Right atrium auricular region (tissue), 2 donors: ENCODE results near the gene TUSC2. TPM values are rescaled to one million over a fixed set of nuclear protein-coding genes. Genes with fewer than 3 reads are reported as not detected.

Experiments used
- DNase-seq: peaks from one replicate; pipeline ENCODE4 v3.0.0-alpha.2; 2019; ENCODE audit warnings: low spot score
- H3K27ac ChIP-seq, 2 donors: fragments of 200-600 bp; sonication (generic); 1 replicate in 1 of 2; 2 replicates in 1 of 2; pipeline ENCODE4 v1.5.1; 2016 to 2019
- H3K27me3 ChIP-seq, 2 donors: fragments of 200-600 bp; sonication (generic); one replicate each; pipeline versions ENCODE4 v1.5.1 to v1.6.0; 2017 to 2019
- H3K36me3 ChIP-seq: fragments of 200-600 bp; sonication (generic); one replicate; pipeline ENCODE4 v1.5.1; 2016
- H3K4me1 ChIP-seq, 2 donors: fragments of 200-600 bp; sonication (generic); one replicate each; pipeline versions ENCODE4 v1.5.1 to v1.6.0; 2017 to 2019
- H3K4me3 ChIP-seq, 2 donors: fragments of 200-600 bp; sonication (generic); 1 replicate in 1 of 2; 2 replicates in 1 of 2; pipeline ENCODE4 v1.5.1; 2017 to 2019; ENCODE audit warnings: mild to moderate bottlenecking in 1 of 2, moderate library complexity in 1 of 2
- H3K9me3 ChIP-seq, 2 donors: fragments of 200-600 bp; sonication (generic); one replicate each; pipeline ENCODE4 v1.5.1; 2019
- CTCF ChIP-seq, 2 donors: fragments of 200-600 bp; sonication (generic); IDR thresholded peaks; one replicate each; pipeline ENCODE4 v1.5.1; 2019; ENCODE audit warnings: antibody characterized with exemption in 2 of 2
- total RNA-seq, 2 donors: library from RNA; depleted of rRNA; stranded (reverse); fragments of >200 nt; gene quantifications; one replicate each; pipeline ENCODE4 v1.1.0, GENCODE V29; 2016

TUSC2 gene
- total RNA-seq, 2 donors from 2014 or later, result 23.4 to 29.6 TPM

- no peak for DNase-seq
- no peak for TF ChIP-seq CTCF (IDR thresholded peaks at IDR 0.05)
Observed at GRCh38 chr3:50371133-50371685, 43.2 kb upstream of the TUSC2 start.

GRCh38 chr3:50370594-50370993 lies 42.6 kb upstream of the TUSC2 start:
- no peak overlapping the region for H3K27ac ChIP-seq
- H3K4me3 ChIP-seq, result no peak overlapping the region
- no peak for TF ChIP-seq CTCF (IDR thresholded peaks at IDR 0.05)

More at GRCh38 chr3:50371133-50371685, 43.2 kb upstream of the TUSC2 start:
- no peaks in the 10 kb centered on the region for H3K36me3 ChIP-seq
- H3K27ac ChIP-seq, result no peak overlapping the region
- no peak overlapping the region for H3K4me3 ChIP-seq
- H3K4me1 ChIP-seq, result no peaks in the 10 kb centered on the region
- no peaks in the 10 kb centered on the region for H3K9me3 ChIP-seq
- H3K27me3 ChIP-seq, result no peaks in the 10 kb centered on the region

GRCh38 chr3:50369012-50369670 lies 41.1 kb upstream of the TUSC2 start:
- no peak for TF ChIP-seq CTCF (IDR thresholded peaks at IDR 0.05)
- Histone ChIP-seq H3K27ac (no peak overlapping the region), H3K4me1 (peaks cover 0 to 13% of the 10 kb centered on the region in 2 donors), H3K9me3 (no peaks in the 10 kb centered on the region), H3K27me3 (no peaks in the 10 kb centered on the region), H3K36me3 (no peaks in the 10 kb centered on the region), H3K4me3 (no peak overlapping the region)
- DNase-seq, result no peak

More at GRCh38 chr3:50370594-50370993, 42.6 kb upstream of the TUSC2 start:
- no peak for DNase-seq
- Histone ChIP-seq H3K27me3 (no peaks in the 10 kb centered on the region), H3K9me3 (no peaks in the 10 kb centered on the region), H3K36me3 (no peaks in the 10 kb centered on the region), H3K4me1 (no peaks in the 10 kb centered on the region)

- peaks cover 0 to 14% of the 10 kb centered on the region in 2 donors for H3K4me1 ChIP-seq
- DNase-seq, result no peak
- TF ChIP-seq CTCF (IDR thresholded peaks at IDR 0.05), result no peak
- H3K27ac ChIP-seq, result no peak overlapping the region
- H3K4me3 ChIP-seq, result no peak overlapping the region
- H3K9me3 ChIP-seq, result no peaks in the 10 kb centered on the region
- H3K36me3 ChIP-seq, result no peaks in the 10 kb centered on the region
- no peaks in the 10 kb centered on the region for H3K27me3 ChIP-seq
Observed at GRCh38 chr3:50365842-50366220, 37.8 kb upstream of the TUSC2 start.

GRCh38 chr3:50365080-50365841 lies 37.2 kb upstream of the TUSC2 start:
- H3K27ac ChIP-seq, result peak overlapping the region in 1 of 2 donors; percentile 55
- H3K4me3 ChIP-seq, result peak overlapping the region; percentile 30 to 58
- peak; percentile 82 for DNase-seq
- no peaks in the 10 kb centered on the region for H3K36me3 ChIP-seq
- TF ChIP-seq CTCF (IDR thresholded peaks at IDR 0.05), result no peak
- H3K27me3 ChIP-seq, result no peaks in the 10 kb centered on the region
- H3K4me1 ChIP-seq, result peaks cover 0 to 14% of the 10 kb centered on the region in 2 donors
- H3K9me3 ChIP-seq, result no peaks in the 10 kb centered on the region
